ENCODE measurements around the gene KIF17. TPM values are rescaled to one million over a fixed set of nuclear protein-coding genes. Genes with fewer than 3 reads are reported as not detected.

Gene KIF17
- total RNA-seq: not detected

GRCh38 chr1:20717452-20718342, at the start of gene KIF17:
Gene KIF17 (minus strand): TSS chr1:20718007. CDS start chr1:20717706, 301 bp downstream.

GRCh38 chr1:20732588-20733359, 15.0 kb upstream of the KIF17 start, which contains the start of gene SH2D5:
Gene SH2D5 (minus strand): TSS chr1:20732703. CDS start chr1:20728044, 4,659 bp downstream.

GRCh38 chr1:20661207-20662109, 56.3 kb downstream of the KIF17 start, which contains the start of gene DDOST:
Gene DDOST (minus strand): TSS chr1:20661369. CDS start chr1:20661350, 19 bp downstream.

GRCh38 chr1:20633190-20634064, 84.4 kb downstream of the KIF17 start, which contains the start of gene PINK1:
Gene PINK1 (plus strand): TSS chr1:20633458. CDS start chr1:20633549, 91 bp downstream.

Other genes starting within 250 kb of the KIF17 start
- 1 to 10 TPM in 1 of 2 experiments, under 1 TPM in 1; 0.83 to 1.1 TPM for gene CAMK2N1, start 231.8 kb downstream of the KIF17 start, total RNA-seq
- 10 to 100 TPM; 19.9 to 20.8 TPM for gene MUL1, start 209.9 kb downstream of the KIF17 start, total RNA-seq
- not detected for gene FAM43B, start 165.4 kb downstream of the KIF17 start, total RNA-seq
- not detected for gene CDA, start 128.9 kb downstream of the KIF17 start, total RNA-seq
- 1 to 10 TPM; 6.9 to 7.5 TPM for gene PINK1, start 84.5 kb downstream of the KIF17 start, total RNA-seq
- 100 to 1,000 TPM; 145 to 149 TPM for gene DDOST, start 56.6 kb downstream of the KIF17 start, total RNA-seq
- not detected for gene SH2D5, start 14.7 kb upstream of the KIF17 start, total RNA-seq
- 100 to 1,000 TPM; 323 to 346 TPM for gene HP1BP3, start 69.3 kb upstream of the KIF17 start, total RNA-seq